Non-pigmented ciliary epithelial cell (primary cell): Measurements from ENCODE around the gene NEK7.

Experiments used
- DNase-seq: peaks from one replicate; pipeline ENCODE4 v3.0.0-alpha.2; 2010; ENCODE audit warnings: low read depth

NEK7 gene

GRCh38 chr1:198255784-198256183 lies 99.0 kb downstream of the NEK7 start:
- no peak for DNase-seq

GRCh38 chr1:198258491-198258890 lies 101.7 kb downstream of the NEK7 start:
- DNase-seq, result no peak

DNA sequence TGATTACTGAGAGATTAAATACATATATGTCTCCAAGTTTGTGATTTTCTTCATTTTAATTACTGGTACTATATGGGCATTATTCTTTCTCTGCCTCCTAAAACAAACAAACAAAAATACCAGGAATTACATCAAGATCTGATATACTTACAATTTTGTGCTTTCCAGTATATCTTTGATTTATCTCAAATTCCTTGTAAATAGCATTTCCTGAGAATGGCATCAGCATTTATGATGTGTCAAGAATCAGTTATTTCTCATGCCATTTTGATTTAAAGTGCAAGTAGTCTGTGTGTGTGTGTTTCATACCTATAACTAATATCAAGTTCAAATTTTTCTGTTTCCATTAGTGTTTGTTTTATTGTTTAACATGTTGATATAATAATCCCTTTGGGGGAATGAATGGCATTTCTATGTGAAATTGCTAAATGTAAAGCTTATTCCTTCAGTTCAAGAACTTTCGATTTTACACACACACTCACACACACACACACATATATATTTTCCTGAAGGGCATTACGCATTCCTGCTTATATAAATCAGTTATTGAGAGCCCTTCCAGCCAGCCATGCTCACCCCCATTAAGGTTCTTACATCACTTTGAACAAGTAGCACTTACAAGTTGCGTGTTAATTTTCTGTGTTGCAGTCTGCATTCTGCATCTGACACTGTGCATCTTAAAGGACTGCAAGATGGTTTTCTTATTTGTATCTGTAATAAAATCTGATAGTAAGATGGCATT lies 102.7 kb downstream of the NEK7 start:
- DNase-seq, result no peak

DNA sequence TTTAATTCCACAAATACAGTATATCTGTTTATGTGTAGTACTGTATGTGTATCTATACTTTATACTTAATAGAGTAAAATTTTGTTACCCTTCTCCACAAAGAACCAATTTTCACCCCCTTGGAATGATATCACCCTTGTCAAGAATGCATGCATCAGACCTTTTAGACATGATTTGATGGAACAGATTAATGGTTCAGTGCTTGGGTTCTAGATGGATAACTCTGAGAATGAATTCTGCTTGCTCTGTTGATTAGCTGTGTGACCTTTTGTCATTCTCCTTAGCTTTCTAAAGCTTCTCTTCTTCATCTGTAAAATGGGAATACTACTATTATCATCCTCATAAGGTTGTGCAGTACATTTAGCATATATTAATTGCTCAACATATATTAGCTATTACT lies 105.1 kb downstream of the NEK7 start:
- no peak for DNase-seq

GRCh38 chr1:198263186-198263585 lies 106.4 kb downstream of the NEK7 start:
- no peak for DNase-seq

GRCh38 chr1:198264282-198264681 lies 107.5 kb downstream of the NEK7 start:
- DNase-seq, result no peak

- DNase-seq, result no peak
These were observed 108.4 kb downstream of the NEK7 start for GRCh38 chr1:198265073-198265661.

DNA sequence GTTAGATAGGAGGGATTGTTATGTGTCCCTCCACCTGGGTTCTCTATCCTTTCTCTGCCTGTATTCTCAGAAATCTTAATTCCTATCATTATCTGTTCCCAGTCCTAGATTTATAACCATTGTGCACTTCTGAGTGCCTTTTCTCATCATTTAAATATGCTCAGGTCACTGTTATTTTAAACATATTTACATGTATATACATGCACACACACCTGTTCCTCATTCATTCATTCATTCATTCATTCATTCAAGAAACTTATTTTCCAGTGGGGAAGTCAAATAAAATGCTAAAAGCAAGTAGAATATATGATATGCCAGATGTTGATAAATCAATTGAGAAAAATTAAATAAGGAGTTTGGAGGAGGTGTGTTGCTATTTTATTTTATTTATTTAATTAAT lies 110.3 kb downstream of the NEK7 start:
- DNase-seq, result no peak

DNA sequence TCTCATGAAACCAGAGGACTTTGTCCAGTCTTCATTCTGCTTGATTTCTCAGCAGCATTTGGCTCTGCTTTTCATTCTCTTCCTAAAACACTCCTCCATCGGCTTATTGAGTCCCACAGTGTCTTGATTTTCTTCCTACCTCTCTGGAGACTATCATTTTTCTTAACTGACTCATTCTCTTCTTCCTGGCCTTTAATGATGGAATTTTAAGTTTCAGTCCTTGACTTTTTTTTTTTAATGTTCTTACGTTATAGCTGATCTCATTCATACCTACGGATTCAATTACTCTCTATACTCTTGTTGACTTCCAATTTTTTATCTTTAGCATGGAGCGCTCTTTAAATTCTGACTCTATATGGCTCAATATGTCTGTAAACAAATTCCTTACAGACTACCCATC lies 111.1 kb downstream of the NEK7 start:
- no peak for DNase-seq

GRCh38 chr1:198268784-198269645 lies 112.2 kb downstream of the NEK7 start:
- no peak for DNase-seq

- no peak for DNase-seq
These were observed 112.8 kb downstream of the NEK7 start for GRCh38 chr1:198269646-198269940.

DNA sequence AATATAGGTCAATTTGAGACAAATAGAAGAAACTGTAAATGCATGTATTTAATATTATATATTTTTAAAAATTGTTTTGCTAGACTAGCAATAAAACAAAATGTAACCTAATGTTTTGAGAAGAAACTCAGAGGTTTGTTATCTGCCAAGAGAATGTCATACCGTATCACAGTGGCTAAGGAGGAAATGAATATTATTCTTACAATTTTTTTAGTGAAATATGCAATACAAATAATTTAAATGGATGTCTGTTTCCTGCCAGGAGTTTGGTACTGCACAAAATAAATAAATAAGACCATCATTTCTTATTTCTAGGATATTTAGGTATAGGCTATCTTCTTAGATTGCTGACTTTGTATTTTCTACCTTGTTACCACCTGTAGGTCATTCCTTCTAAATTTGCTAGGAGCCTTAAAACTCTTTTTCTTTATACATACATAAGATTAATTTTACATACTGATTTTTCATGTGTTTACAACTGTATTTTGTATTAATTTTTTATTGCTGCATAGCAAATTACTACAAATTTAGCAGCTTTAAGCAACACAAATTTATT lies 113.6 kb downstream of the NEK7 start:
- no peak for DNase-seq

DNA sequence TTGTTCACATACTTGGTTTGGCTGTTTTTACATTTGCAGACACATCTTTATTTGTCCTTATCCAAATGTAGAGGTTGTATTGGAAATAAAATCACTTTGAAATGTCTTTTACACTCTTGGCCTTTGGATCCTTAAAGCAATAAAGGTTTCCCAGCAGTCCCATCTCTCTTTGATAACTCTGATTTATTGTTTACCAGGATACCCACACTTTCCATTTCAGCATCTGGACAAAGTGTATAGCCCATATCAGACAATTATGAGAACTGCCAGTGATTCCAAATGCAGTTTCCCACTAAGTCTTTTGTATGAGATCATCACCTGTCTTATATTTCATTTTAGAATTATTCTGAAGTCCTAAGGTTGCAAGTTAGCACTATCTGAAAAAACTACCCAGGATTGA lies 114.7 kb downstream of the NEK7 start:
- DNase-seq, result no peak

DNA sequence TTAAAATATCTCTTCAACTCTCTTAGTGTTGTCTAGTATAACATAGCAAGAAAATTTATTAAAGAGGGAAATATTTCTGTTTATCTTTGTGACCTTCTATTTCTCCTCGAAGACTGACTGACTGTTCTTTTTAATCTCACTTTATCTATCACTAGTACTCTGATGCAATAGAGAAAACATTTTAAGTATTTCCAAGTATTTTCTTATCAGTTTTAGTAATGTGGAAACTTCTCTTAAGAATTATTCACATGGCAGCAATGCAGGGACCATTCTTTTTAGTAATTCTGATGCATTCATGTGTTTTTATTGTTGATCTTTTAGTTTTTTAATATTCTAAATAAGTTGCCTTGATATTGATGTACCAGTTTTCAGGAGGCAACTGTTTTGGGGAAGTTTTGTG lies 115.7 kb downstream of the NEK7 start:
- no peak for DNase-seq

DNA sequence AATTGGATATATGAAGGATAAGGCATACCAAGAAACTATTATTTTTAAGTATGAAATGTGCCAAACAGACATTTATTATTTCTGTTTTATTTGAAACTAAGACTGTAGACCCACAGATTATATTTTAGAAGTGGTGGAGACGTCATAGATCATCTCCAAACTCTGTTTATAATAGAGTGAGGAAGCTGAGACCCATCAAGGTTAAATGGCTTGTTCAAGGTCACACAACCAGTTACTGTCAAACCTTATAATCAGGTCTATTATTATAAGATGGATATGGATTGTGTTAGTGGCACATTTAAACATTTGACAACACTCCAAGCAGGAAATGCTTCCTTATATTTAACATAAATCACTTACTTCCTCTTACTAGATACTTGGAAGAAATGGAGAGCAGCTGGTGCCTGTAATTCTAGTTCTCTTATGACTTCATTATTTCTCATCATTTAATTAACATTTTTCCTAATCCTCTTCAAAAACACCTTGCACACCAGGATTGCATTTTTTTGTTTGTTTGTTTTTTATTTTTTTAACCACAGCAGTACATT lies 117.0 kb downstream of the NEK7 start:
- DNase-seq, result no peak

- DNase-seq, result no peak
These were observed 118.8 kb downstream of the NEK7 start for GRCh38 chr1:198275597-198275996.

- DNase-seq, result no peak
These were observed 119.4 kb downstream of the NEK7 start for GRCh38 chr1:198276241-198276640.

- no peak for DNase-seq
These were observed 122.1 kb downstream of the NEK7 start for GRCh38 chr1:198278943-198279342.

- DNase-seq, result no peak
These were observed 123.3 kb downstream of the NEK7 start for GRCh38 chr1:198280080-198280479.

- DNase-seq, result no peak
These were observed 125.1 kb downstream of the NEK7 start for GRCh38 chr1:198281911-198282310.

GRCh38 chr1:198283222-198283621 lies 126.4 kb downstream of the NEK7 start:
- no peak for DNase-seq

- DNase-seq, result no peak
These were observed 131.1 kb downstream of the NEK7 start for GRCh38 chr1:198287916-198288315.
